Activated gamma-delta T cell (primary cell): ENCODE data around the gene RALY.
"Not testable (repeated sequence)": the region's sequence is repeated elsewhere in the genome, so short reads cannot be mapped to it uniquely, and the experiment has no call there.

Source experiments
- DNase-seq: peaks from one replicate; lab custom pipeline; 2025; lab: John Stamatoyannopoulos, UW

Gene RALY

GRCh38 chr20:34015401-34016335, 22.0 kb downstream of the RALY start:
- DNase-seq, result no peak

- no peak for DNase-seq
Measured at GRCh38 chr20:34016736-34017135, 23.0 kb downstream of the RALY start.

GRCh38 chr20:34017610-34018009, 23.9 kb downstream of the RALY start:
- DNase-seq, result no peak

DNA sequence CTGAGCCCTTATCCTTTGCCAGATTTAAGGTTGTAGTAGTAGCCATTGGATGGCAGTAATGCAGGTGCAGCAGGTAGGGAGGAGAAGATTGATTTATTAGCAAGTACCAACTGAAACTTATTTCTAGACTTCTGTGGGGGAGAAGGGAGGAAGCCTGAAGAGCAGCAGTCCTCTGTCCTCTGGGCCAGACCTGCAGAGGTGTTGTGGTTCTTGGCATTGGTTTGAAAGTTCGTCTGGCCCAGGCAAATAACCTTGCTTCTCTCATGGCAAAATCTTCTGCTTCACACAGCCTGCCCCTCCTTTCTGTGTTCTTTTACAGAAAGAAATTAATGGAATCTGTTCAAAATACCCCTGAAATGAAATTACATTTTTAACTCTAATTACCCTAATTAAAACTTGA, 24.5 kb downstream of the RALY start:
- no peak for DNase-seq

DNA sequence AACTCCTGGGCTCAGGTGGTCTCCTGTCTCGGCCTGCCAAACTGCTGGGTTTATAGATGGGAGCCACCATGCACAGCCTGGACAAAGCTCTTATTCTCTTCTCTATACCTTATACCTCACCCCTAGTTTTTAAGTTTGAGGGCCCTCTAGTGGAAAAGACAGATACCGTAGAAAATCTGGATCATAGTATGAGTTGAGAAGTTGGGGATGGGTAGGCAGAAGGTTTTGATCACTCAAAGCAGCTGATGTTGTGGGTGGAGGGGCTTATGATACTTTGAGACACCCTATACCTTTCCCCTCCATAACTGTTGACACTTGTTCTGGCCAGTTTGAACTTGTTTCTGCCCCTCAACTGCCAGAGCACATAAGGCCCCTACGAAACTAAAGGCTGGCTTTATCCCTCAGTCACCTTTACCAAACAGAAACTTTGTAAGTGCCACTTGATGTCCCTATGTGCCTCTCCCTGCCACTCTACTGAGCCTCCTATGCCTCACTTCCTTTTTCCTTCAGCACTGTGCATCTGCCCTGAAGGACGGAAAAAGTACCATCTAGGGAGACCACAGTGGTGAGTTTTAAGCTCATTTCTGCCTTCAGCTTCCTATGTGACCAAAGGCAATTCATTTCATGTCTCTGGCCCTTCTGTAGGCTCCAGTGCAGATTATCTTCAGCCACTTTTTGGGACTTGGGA, 28.6 kb downstream of the RALY start:
- DNase-seq, result no peak

GRCh38 chr20:34022839-34023234, 29.1 kb downstream of the RALY start:
- no peak for DNase-seq

- no peak for DNase-seq
Measured at GRCh38 chr20:34023937-34024722, 30.4 kb downstream of the RALY start.

GRCh38 chr20:34024723-34025351, 31.1 kb downstream of the RALY start:
- no peak for DNase-seq

DNA sequence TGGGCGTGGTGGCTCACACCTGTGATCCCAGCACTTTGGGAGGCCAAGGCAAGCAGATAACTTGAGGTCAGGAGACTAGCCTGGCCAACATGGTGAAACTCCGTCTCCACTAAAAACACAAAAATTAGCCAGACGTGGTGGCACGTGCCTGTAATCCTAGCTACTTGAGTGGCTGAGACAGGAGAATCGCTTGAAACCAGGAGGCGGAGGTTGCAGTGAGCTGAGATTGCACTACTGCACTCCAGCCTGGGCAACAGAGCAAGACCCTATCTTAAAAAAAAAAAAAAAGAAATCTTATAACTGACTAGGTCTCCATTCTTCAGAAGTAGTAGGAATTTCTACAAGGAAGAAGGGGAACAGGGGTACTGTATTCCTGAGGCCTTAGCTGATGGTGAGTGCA, 34.3 kb downstream of the RALY start:
- DNase-seq, result not testable (repeated sequence)

- DNase-seq, result no peak
Measured at GRCh38 chr20:34029415-34029814, 35.7 kb downstream of the RALY start.

GRCh38 chr20:34030456-34030855, 36.7 kb downstream of the RALY start:
- no peak for DNase-seq

DNA sequence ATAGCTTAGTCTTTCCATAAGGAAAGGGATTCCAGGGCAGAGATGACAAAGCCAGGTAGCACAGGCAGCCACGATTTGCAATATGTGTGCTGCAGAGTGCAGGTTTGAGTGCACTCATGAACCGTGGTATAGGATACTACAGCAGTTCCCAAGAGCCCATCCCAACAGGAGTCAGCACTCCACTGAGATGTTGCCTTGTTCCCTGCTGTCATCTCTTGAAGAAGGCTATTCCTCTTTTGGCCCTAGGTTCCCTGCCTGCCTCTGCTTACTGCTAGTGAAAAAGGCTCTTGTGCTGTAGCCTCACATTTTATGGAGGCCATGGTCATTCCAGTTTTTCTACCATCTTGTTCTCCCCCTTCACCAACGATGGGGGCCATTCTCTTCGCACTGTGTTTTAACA, 40.2 kb downstream of the RALY start:
- DNase-seq, result no peak

GRCh38 chr20:34037121-34037520, 43.4 kb downstream of the RALY start:
- no peak for DNase-seq

GRCh38 chr20:34037767-34038166, 44.1 kb downstream of the RALY start:
- no peak for DNase-seq

DNA sequence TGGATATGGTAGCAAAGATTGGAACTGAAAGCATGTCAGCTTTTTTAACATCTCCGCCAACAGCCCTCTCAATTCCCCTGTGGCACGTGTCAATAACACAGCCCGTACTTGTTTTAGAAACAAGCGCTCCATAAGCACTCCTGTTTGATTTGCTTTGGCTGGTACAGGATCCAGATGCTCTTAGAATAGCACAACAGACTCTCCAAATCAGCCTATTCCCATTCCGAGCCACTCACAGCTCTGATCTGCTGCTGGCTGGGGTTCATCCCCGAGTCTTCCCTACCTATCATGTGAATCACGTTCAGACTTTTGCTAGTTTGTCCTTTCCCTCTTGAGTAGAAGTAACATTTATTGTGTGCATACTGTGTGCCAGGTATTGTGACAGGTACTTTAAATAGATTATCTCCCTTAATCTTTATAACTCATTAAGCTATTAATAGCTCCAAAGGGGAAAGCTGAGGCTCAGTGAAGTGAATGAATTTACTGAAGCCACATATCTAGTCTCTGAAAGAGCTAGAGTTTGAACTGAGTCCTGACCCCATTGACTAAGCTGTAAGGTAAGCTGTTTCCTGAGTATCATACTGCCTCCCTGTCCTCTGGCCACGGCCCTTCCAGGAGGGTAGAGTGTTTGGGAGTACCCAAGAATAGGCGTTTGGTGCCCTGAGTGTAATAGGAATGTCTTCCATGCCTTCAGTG, 46.7 kb downstream of the RALY start:
- no peak for DNase-seq

GRCh38 chr20:34041226-34041625, 47.5 kb downstream of the RALY start:
- DNase-seq, result no peak

DNA sequence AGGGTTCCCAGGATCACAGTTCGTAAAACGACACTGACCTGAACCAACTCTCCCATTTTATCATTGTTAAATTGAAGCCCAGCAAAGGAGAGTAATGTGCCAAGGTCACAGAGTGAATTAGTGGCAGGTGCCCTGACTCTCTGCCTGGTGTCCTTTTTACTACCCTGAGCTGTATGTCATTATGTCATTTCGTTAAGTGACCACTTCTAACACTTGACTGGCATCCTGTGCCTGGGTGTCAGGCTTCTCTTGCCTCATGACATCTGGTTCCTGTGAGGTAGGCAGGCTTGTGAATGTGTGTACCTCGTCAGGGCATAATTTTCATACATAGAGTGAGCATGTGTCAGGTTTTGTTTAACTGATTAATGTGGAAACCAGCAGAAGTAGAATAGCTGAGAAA, 48.6 kb downstream of the RALY start:
- DNase-seq, result no peak

GRCh38 chr20:34043025-34043424, 49.3 kb downstream of the RALY start:
- DNase-seq, result no peak

DNA sequence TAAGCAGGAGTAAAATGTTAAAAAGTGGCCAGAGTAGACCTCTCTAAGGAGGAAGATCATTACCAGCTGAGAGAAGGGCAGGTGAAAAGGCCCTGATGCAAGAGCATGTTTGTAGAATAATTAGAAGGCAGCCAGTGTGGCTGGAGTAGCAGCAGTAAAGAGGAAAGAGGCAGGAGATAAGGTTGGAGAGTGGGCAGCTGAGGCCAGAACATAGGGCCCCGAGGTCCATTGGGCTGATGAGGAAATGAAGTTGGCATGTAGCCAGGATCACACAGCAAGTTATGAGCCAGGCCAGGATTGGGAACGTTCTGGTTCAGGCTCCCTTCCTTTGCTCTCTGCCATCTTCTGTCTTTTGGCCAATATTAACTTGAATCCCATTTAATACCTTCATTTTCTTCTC, 51.6 kb downstream of the RALY start:
- no peak for DNase-seq

GRCh38 chr20:34045930-34046725, 52.4 kb downstream of the RALY start:
- DNase-seq, result no peak
